SK-N-SH (cell line): ENCODE measurements around the gene ASAP2. TPM values are rescaled to one million over a fixed set of nuclear protein-coding genes. Genes with fewer than 3 reads are reported as not detected.

Experiments used
- CTCF ChIA-PET: fragments of 300-600, 350-600 bp; formaldehyde crosslinking; extraction: SDS; loops from one replicate; lab custom pipeline; 2021; lab: Yijun Ruan, JAX
- POLR2A ChIA-PET: fragments of 350-600 bp; sonication (Branson Sonifier 250); formaldehyde crosslinking; extraction: SDS; loops from one replicate; lab custom pipeline; 2020; ENCODE audit warnings: antibody characterized with exemption, inconsistent platforms; lab: Yijun Ruan, JAX
- DNase-seq: peaks from one replicate; pipeline ENCODE4 v3.0.0; 2012
- H2AFZ ChIP-seq: fragments of 200-600 bp; sonication (generic); 2 replicates; pipeline ENCODE4 v1.8.1; 2016; ENCODE audit warnings: antibody characterized with exemption, mild to moderate bottlenecking, low read depth
- H3F3A ChIP-seq: fragments of 200-600 bp; sonication (generic); replicated peaks from 2 replicates; pipeline ENCODE3; 2016; ENCODE audit warnings: antibody characterized with exemption, mild to moderate bottlenecking; ENCODE audit not compliant: insufficient read depth
- H3K27ac ChIP-seq, 2 experiments: fragments of 200-500 bp in 1 of 2; fragments of 200-600 bp in 1 of 2; sonication (Bioruptor generic) in 1 of 2; sonication (generic), shearing (Covaris generic) in 1 of 2; 2 replicates each; pipeline versions ENCODE4 v1.5.1 to v1.6.1; 2014 to 2016; ENCODE audit warnings: low read depth in 2 of 2, inconsistent platforms in 1 of 2, low read length in 1 of 2, mild to moderate bottlenecking in 1 of 2, mixed read lengths in 1 of 2
- H3K27me3 ChIP-seq: fragments of 200-600 bp; sonication (generic), shearing (Covaris generic); 2 replicates; pipeline ENCODE4 v1.6.1; 2016; ENCODE audit warnings: mixed run types; ENCODE audit not compliant: insufficient read depth
- H3K36me3 ChIP-seq, 2 experiments: fragments of 200-500 bp in 1 of 2; fragments of 200-600 bp in 1 of 2; sonication (Bioruptor generic) in 1 of 2; sonication (generic) in 1 of 2; replicated peaks in 1 of 2; 2 replicates each; pipeline versions ENCODE3 to v1.5.1; 2014 to 2016; ENCODE audit warnings: low read length in 1 of 2, mild to moderate bottlenecking in 1 of 2; ENCODE audit not compliant: insufficient read depth in 2 of 2, control insufficient read depth in 1 of 2
- H3K4me1 ChIP-seq, 2 experiments: fragments of 200-500 bp in 1 of 2; fragments of 200-600 bp in 1 of 2; sonication (Bioruptor generic) in 1 of 2; sonication (generic), shearing (Covaris generic) in 1 of 2; 2 replicates each; pipeline versions ENCODE4 v1.5.1 to v1.6.1; 2014 to 2016; ENCODE audit warnings: low read depth in 1 of 2, low read length in 1 of 2, mixed run types in 1 of 2; ENCODE audit not compliant: insufficient read depth in 2 of 2, control insufficient read depth in 1 of 2
- H3K4me2 ChIP-seq: fragments of 200-600 bp; sonication (generic), shearing (Covaris generic); 2 replicates; pipeline ENCODE4 v1.6.1; 2017; ENCODE audit warnings: mixed run types
- H3K4me3 ChIP-seq, 2 experiments: fragments of 200-500 bp in 1 of 2; fragments of 200-600 bp in 1 of 2; sonication (Bioruptor generic) in 1 of 2; sonication (generic), shearing (Covaris generic) in 1 of 2; 2 replicates each; pipeline versions ENCODE4 v1.5.1 to v1.8.1; 2014 to 2016; ENCODE audit warnings: low read depth in 2 of 2, inconsistent platforms in 1 of 2, low read length in 1 of 2, mild to moderate bottlenecking in 1 of 2, mixed read lengths in 1 of 2, moderate library complexity in 1 of 2
- H3K79me2 ChIP-seq: fragments of 200-600 bp; sonication (generic); 2 replicates; pipeline ENCODE4 v1.8.1; 2017; ENCODE audit warnings: mild to moderate bottlenecking; ENCODE audit not compliant: insufficient read depth
- H3K9ac ChIP-seq: fragments of 200-600 bp; sonication (generic); 2 replicates; pipeline ENCODE4 v1.6.1; 2017; ENCODE audit warnings: mixed run types
- H3K9me2 ChIP-seq: fragments of 200-600 bp; sonication (generic); 2 replicates; pipeline ENCODE4 v1.6.1; 2017; ENCODE audit warnings: mixed run types
- H3K9me3 ChIP-seq: fragments of 200-600 bp; sonication (generic); 2 replicates; pipeline ENCODE4 v1.6.1; 2017; ENCODE audit warnings: mixed run types, mild to moderate bottlenecking, moderate library complexity
- H4K20me1 ChIP-seq: fragments of 200-600 bp; sonication (generic); 2 replicates; pipeline ENCODE4 v1.6.1; 2017; ENCODE audit warnings: mild to moderate bottlenecking, mixed run types; ENCODE audit not compliant: insufficient read depth
- ELF1 ChIP-seq: IDR thresholded peaks from 2 replicates; pipeline ENCODE4 v1.4.0; 2012
- EP300 ChIP-seq, 2 experiments: IDR thresholded peaks; 2 replicates each; pipeline versions ENCODE4 v1.4.0 to v1.6.1; 2012; ENCODE audit warnings: borderline replicate concordance in 1 of 2, low read depth in 1 of 2, low read length in 1 of 2
- NFIC ChIP-seq: IDR thresholded peaks from 2 replicates; pipeline ENCODE4 v1.4.0; 2012; ENCODE audit warnings: borderline replicate concordance
- POLR2AphosphoS5 ChIP-seq: IDR thresholded peaks from 2 replicates; pipeline ENCODE4 v1.6.1; 2012; ENCODE audit warnings: low read depth, low read length
- TEAD4 ChIP-seq: IDR thresholded peaks from 2 replicates; pipeline ENCODE4 v1.4.0; 2012; ENCODE audit warnings: mild to moderate bottlenecking, borderline replicate concordance; ENCODE audit not compliant: insufficient read depth
- WGBS: methylation state at CpG from one replicate; pipeline ENCODE4 v1.1.6; 2017; ENCODE audit warnings: low lambda C conversion rate; 5-methylcytosine and 5-hydroxymethylcytosine counted together
- polyA plus RNA-seq, 3 experiments: library from polyadenylated mRNA; depleted of rRNA; stranded (reverse); fragments of >200 nt; gene quantifications; 2 replicates each; pipeline ENCODE4 v1.2.3, GENCODE V29; 2012
- TF ChIP-seq, protein P1 (sequence below): IDR thresholded peaks from 2 replicates; pipeline ENCODE4 v1.4.0; 2012; ENCODE audit warnings: low read depth

Gene ASAP2
- polyA plus RNA-seq, 1 of the 3 experiments (the other 2 are of a cell fraction) = 37.9 TPM

- H3K9ac ChIP-seq = no peak overlapping the region
- DNase-seq = no peak
- ChIA-PET CTCF (interaction anchor here (0.6 to 2.9 kb wide), 2 partner anchors 11 to 218 kb away, joined by 3 to 10 read pairs; no protein-coding TSS in a partner anchor), POLR2A (no interaction called here)
- no peaks in the 10 kb centered on the region for H4K20me1 ChIP-seq
- peaks cover 20% of the 10 kb centered on the region for H3F3A ChIP-seq
- peaks cover 59 to 82% of the 10 kb centered on the region in 2 experiments for H3K36me3 ChIP-seq
- 100% methylated on average over 1 of the region's 1 CpG for WGBS
- no peaks in the 10 kb centered on the region for H3K27me3 ChIP-seq
- H3K79me2 ChIP-seq = peaks cover 21% of the 10 kb centered on the region
- H2AFZ ChIP-seq = no peak overlapping the region
- no peaks in the 10 kb centered on the region; a peak in 1 of 4 replicates for H3K4me1 ChIP-seq
- H3K9me3 ChIP-seq = no peaks in the 10 kb centered on the region
- H3K27ac ChIP-seq = peak overlapping the region in 1 of 2 experiments; percentile 6; a peak in 2 of 4 replicates
- H3K4me2 ChIP-seq = no peak overlapping the region
- H3K4me3 ChIP-seq = no peak overlapping the region
- H3K9me2 ChIP-seq = no peaks in the 10 kb centered on the region
- TF ChIP-seq EP300 (IDR thresholded peaks at IDR 0.05; ENCODE audit: borderline replicate concordance in 1 of 2, low read depth in 1 of 2, low read length in 1 of 2) (no peak), NFIC (no peak)
Measured at GRCh38 chr2:9360110-9360509, 153.5 kb downstream of the ASAP2 start.

- no peaks in the 10 kb centered on the region for H4K20me1 ChIP-seq
- H3K4me3 ChIP-seq = no peak overlapping the region
- POLR2A ChIA-PET = no interaction called here
Measured at GRCh38 chr2:9360701-9361100, 154.1 kb downstream of the ASAP2 start.

DNA sequence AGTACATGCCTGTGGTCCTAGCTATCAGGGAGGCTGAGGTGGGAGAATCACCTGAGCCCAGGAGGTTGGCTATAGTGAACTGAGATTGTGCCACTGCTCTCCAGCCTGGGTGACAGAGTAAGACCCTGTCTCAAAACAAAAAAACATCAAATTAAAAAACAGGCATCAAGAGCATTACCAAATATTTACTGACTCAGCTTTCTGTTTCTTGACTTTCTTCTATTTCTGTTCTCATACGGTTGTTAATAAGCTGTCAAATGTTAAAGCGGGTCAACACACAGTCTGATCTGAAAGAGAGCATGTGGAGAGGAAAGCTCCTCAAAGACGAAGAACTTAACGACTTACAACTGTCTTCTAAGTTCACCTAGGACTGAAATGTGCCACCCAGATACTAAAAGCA is 157.8 kb downstream of the ASAP2 start:
- Histone ChIP-seq H3K27me3 (no peaks in the 10 kb centered on the region), H3K9ac (no peak overlapping the region), H3K27ac (no peak overlapping the region), H3F3A (peaks cover 14% of the 10 kb centered on the region), H3K79me2 (peaks cover 18% of the 10 kb centered on the region; the same call in 1 of the 2 replicates), H3K4me2 (no peak overlapping the region), H3K4me1 (no peaks in the 10 kb centered on the region; a peak in 1 of 4 replicates), H3K36me3 (peaks cover 46 to 66% of the 10 kb centered on the region in 2 experiments), H2AFZ (no peak overlapping the region), H3K4me3 (no peak overlapping the region), H3K9me3 (no peaks in the 10 kb centered on the region), H4K20me1 (no peaks in the 10 kb centered on the region), H3K9me2 (no peaks in the 10 kb centered on the region)
- POLR2A ChIA-PET = no interaction called here
- CTCF ChIA-PET = interaction anchor here (0.7 to 7.5 kb wide), 5 partner anchors 11 to 222 kb away, joined by 3 to 43 read pairs (median 4); no protein-coding TSS in a partner anchor
- TF ChIP-seq POLR2AphosphoS5 (peak; percentile 13; the same call in 1 of the 2 replicates), ELF1 (no peak)
- 91% methylated on average over 4 of the region's 4 CpGs for WGBS
- DNase-seq = no peak

More at GRCh38 chr2:9360701-9361100, 154.1 kb downstream of the ASAP2 start:
- peaks cover 20% of the 10 kb centered on the region for H3F3A ChIP-seq
- H3K36me3 ChIP-seq = peaks cover 57 to 81% of the 10 kb centered on the region in 2 experiments
- no peaks in the 10 kb centered on the region for H3K27me3 ChIP-seq
- H3K9me3 ChIP-seq = no peaks in the 10 kb centered on the region
- no peaks in the 10 kb centered on the region for H3K9me2 ChIP-seq
- peak; percentile 16; the same call in 1 of the 2 replicates for TF ChIP-seq TEAD4
- TF ChIP-seq, protein P1, sequence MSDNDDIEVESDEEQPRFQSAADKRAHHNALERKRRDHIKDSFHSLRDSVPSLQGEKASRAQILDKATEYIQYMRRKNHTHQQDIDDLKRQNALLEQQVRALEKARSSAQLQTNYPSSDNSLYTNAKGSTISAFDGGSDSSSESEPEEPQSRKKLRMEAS = no peak
- no peak for DNase-seq
- H3K4me2 ChIP-seq = no peak overlapping the region
- H3K4me1 ChIP-seq = no peaks in the 10 kb centered on the region; a peak in 1 of 4 replicates
- CTCF ChIA-PET = interaction anchor here (2.9 kb wide), 1 partner anchor 10 kb away, joined by 10 read pairs; no protein-coding TSS in a partner anchor
- no peak overlapping the region for H2AFZ ChIP-seq
- H3K79me2 ChIP-seq = peaks cover 21% of the 10 kb centered on the region
- H3K27ac ChIP-seq = 0 out of 4 replicates have a peak overlapping the region, but pooled peaks of 1 of the 2 experiments have one; percentile 6
- H3K9ac ChIP-seq = no peak overlapping the region
- WGBS = 79% methylated on average over 2 of the region's 2 CpGs
